Effector CD4-positive, alpha-beta T cell (primary cell): Measurements from ENCODE around the gene ADAMTS6.

Experiments
- DNase-seq: peaks from one replicate; pipeline ENCODE4 v3.0.0-alpha.2; 2020

The ADAMTS6 gene

DNA sequence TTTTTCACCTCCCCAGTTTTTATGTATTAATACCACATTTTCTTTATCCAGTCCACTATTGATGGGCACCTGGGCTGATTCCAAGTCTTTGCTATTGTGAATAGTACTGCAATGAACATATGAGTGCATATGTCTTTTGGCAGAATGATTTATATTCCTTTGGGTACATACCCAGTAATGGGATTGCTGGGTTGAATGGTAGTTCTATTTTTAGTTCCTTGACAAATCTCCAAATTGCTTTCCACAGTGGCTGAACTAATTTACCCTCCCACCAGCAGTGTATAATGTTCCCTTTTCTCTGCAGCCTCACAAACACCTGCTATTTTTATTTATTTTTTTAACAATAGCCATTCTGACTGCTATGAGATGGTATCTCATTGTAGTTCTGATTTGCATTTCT is 340.2 kb downstream of the ADAMTS6 start:
- no peak for DNase-seq

DNA sequence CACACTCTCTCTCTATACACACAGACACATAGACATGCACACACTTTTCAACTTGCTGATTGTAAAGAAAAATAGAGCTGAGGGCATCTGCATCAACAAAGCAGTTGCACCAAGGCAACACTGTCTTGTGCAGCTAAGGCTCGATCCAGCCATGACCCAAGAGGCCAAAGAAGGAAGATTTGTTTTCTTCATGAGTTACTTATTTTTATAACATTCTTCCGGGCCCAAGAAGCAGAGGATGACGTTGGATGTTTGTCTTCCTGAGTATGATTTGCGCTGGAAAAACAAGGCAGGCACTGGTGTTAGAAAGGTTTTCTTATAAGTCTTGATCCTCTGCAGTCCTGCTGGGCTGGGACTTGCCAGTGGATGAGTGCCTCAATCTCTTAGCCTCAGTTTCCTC is 344.1 kb downstream of the ADAMTS6 start:
- DNase-seq, result no peak

- DNase-seq, result no peak
These were observed 348.1 kb downstream of the ADAMTS6 start for GRCh38 chr5:65133477-65134110.

DNA sequence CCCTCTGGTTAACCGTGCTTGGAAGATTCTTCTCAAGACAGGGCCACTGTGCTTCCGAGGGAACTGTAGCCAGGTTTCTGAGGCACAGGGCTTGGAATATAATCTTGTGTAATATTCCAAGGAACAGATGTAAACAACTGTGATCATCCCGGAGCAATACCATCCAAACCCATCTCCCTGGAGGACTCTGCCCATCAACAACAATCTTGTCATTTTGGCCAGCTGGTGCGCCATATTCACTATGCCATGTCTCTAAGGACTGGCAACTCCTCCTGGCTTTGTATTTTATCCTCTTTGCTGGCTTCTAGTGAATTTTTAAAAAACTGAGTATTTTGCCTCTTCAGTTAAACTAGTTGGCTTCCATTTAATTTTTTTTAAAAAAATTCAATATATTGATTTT is 349.3 kb downstream of the ADAMTS6 start:
- no peak for DNase-seq

DNA sequence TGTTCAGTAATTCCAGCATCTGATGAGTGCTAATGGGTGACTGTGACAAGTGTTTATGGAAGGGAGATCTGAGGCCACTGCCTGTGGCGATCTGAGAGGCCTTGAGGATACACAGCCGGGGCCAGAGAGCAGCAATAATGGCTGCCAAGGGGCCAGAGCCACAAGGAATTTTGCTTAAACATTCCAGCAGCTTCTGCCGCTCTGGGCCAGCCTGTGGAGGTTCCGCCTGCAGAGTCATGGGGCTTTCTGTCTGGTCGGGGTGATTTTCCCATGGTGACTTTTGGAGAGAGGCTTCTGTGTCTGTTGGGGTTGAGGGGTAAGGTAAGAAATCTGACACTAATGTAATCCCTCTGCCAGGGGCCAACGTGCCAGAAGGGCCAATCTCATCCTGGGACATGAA is 353.5 kb downstream of the ADAMTS6 start:
- no peak for DNase-seq

DNA sequence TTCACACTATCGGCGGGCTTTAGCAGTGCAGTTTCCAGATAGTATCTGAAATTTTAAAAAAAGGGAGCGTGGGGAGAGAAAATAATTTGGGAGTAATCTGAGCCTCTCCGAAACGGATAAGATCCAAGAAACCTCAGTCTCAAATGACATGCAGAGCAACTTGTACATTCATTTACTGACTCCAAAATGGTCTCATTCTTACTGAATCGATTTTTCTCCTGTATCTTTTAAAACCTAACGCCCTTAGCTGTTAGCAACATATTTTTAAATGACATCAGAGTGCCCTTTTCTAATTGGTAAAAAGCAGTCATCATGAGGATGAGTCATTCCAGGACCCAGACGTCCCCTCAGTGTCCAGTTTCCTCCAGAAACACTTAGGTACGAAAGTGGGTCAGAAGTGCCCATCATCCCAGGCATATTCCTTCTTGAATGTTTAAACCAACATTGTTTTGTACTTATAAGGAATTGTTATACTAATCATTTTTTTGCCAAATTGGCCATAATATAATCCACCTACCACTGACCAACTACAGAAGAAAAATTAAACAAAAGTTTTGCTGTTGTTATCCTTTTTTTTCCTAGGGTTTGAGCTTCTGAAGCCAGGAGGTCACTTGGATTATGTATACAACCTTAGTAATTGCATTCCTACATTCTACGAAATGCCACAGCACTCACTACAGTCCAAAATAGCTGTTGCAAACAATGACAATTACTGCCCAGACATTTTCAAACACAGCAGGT is 354.4 kb downstream of the ADAMTS6 start:
- DNase-seq, result no peak

GRCh38 chr5:65126542-65127069 is 355.1 kb downstream of the ADAMTS6 start:
- DNase-seq, result no peak

DNA sequence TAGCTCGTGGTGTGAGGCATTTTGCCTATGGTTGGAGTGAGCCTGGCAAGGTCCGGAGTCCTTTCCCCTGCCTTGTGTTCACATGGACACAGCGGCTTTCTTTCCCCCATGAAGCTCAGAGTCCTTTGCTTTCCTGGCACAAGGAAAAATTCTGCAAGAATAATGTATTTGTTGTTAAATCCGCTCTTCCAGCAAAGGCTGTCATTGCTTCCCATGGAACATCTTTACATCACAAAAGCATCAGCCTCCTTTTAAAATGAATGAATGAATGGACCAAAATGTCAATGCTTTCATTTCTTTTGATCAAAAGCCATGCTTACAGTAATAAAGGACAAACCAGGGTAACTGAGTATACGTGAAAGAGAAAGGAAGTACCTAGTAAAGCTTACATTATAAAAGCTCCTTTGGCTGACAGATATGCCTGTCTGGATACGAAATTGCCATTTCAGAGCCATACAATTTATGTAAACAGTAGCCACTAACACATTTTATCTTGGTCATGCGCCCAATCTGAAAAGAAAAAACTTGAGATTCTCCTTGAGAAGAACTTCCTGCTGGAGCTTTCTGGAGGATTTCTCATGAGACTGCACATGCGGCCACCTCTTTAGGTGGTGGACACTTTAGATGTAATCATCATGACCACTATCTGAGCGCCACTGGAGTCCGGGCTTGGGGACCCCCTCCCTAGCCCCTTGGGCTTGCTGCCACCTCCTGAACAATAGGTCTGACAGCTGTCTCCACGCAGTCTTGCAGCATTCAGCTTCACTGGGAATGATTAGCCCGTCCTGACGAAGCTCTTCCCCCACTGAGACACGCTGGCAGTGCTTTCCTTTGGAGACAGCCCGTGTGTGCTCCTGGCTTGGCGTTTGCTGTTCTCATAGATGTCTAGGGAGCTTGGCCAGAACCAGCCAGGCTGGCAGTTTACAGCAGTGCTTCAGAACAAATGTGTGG is 355.9 kb downstream of the ADAMTS6 start:
- no peak for DNase-seq

DNA sequence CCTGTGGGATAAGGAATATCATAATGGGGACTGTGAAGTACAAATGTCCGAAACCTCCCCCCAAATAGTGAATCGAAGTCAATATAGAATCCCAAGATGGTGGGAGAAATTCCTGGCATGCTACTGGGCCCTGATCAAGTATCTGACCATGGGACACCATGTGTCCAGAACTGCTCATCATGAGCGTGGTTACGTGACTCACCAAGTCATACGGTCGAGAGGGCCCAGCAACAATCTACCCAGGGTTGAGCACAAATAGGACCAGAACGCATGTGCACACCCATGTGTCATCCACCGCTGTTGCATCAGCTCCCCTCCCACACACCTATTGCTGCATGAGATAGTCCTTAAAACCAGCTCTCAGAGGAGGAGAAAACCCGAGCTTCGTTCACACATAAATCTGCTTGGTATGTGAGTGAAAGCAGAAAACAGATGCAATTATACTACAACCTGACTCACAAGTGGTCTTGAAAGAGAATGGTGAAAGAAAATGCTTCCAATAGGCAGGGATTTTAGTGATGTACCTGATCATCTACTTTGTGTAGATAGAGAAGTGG is 359.8 kb downstream of the ADAMTS6 start:
- no peak for DNase-seq

DNA sequence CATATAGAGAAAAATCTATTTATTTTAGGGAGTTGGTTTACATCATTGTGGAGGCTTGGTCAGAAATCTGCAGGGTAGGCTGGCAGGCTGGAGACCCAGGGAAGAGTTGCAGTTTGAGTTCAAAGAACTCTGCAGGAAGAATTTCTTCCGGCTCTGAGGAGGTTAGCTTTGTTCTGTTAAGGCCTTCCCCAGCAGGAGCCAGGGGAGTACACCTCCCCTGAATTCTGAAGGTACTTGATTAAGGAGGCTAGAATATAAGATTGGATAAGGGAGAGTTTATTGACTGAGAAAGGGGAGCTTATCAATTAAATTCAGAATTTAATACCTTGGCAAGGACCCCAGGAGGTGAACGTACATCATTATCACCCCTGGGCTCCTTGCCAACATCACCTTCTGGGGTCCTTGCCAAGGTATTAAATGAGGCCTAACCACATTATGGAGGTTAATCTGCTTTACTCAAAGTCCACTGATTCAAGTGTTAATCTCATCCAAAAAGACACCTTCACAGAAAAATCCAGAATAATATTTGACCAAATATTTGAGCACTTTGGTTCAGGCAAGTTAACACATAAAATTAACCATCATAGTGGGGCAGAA is 361.3 kb downstream of the ADAMTS6 start:
- DNase-seq, result no peak

DNA sequence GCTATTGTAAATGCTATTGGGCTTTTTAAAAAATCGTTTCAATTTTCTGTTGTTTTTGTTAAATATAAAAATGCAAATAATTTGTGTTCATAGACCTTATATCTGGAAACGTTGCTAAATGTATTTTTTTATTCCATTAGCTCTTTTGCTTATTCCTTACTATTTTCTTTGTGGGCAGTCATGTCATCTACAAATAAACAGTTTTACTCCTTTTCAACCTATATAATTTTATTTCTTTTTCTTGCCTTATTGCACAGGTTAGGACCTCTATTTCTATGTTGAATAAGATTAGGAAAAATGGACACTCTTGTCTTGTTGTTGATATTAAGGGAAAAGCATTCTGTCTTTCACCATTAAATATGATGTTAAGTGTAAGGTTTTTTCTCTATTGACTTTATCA is 364.2 kb downstream of the ADAMTS6 start:
- no peak for DNase-seq

GRCh38 chr5:65113771-65114170 is 367.9 kb downstream of the ADAMTS6 start:
- DNase-seq, result no peak

DNA sequence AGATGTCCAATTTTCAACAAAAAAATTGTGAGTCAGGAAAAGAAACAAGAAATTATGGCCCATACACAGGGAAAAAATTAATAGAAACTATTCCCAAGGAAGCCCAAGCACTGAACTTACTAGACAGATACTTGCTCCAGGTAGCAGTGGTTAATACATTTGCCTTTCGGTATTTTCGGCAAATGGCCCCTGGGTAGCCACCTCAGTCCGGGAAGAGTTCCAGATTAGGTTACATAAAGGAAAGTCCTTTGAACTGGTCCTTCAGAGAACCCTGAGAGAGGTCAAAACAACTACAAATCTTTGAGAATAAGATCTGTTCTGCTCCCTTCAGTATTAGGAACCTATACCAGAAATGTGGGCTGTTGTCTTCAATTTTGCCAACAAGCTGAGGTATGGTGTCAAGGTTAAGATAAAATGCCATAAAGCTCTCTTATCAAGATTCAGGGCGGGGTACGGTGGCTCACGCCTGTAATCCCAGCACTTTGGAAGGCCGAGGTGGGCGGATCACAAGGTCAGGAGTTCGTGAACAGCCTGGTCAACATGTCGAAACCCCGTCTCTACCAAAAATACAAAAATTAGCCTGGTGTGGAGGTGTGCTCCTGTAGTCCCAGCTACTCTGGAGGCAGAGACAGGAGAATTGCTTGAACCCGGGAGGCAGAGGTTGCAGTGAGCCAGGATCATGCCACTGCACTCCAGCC is 369.6 kb downstream of the ADAMTS6 start:
- DNase-seq, result no peak

- no peak for DNase-seq
These were observed 372.7 kb downstream of the ADAMTS6 start for GRCh38 chr5:65108786-65109743.

GRCh38 chr5:65105301-65105700 is 376.4 kb downstream of the ADAMTS6 start:
- DNase-seq, result no peak

DNA sequence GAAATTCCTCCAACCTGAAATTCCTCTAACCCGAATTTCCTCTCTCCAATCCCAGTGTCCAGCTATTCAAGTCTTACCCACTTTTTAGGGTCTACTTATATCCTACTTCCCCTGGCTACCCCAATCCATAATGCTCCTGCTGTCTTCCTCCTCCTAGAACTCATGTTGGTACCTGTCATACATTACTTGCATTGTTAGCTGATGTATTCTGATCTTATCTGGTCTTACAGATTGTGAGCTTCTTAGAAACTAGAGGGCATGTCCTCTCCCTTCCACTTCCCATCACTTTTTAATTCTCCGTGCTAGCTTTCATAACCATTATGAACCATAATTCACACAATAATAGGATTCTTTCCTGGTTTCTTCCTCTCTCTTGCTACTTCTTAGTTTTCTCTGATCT is 376.9 kb downstream of the ADAMTS6 start:
- no peak for DNase-seq

DNA sequence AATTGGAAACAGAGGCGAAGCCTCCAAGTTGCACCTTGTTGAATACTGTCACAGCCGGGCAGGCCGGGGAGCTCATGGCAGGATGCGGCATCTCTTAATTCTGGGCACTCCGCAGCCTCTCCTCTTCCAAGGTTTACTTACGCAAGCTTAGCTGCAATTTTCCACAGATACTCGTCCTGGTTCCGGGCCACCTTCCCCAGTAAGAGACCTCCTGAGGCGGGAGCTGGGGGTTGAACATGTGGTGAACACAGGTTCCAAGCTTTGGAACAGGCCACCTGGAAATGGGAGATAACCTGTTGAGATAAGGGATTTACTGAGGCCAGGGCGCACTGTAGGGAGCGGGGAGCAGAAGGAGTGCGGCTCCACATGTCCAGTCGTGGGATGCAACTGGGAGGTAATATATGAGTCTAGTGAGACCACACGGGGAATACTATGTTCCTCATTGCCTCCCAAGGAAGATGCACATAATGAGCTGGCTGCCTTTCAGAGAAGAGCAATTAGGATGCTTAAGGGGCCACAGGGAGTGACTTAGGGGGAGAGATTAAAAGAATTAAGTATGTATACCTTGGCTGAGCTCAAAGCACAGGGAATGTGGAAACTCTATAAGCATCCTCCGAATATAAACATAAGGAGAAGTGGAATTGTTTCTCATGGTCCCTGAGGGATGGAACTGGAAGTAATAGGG is 377.8 kb downstream of the ADAMTS6 start:
- DNase-seq, result no peak

DNA sequence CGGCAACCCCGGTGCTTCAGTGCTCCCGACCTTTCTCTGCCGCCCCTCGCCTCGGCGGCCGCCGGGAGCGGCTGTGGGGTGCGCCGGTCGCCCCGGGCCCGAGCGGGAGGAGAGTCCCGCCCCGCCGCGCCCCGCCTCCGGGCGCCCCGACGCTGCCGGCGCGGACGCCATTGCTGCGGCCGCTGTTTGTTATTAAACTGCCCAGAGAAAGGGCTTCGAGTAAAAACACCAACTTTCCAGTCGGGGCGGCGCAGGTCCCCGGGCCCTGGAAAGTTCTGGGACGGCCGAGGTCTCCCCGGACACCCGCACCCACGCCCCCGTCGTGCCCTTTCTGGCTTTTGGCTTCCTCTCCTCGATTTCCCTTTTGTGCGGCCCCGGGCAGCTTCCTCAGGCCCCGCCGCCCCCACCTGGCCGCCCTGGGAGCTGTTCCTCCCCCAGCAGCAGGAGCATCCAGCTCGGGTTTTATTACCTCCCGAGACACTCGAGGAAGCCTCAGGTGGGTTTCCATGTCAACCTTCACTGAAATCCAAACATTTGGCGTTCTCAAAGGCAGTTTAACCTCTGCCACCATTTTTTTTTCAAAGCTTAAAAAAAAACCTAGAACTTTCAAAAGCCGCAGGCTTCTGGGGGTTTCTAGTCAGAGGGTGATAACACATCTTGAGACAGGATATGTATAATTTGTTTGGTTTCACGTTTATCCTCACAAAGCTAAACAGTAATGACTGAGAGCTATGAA is 378.6 kb downstream of the ADAMTS6 start:
- peak; percentile 28 for DNase-seq

GRCh38 chr5:65102371-65102975 is 379.2 kb downstream of the ADAMTS6 start:
- no peak for DNase-seq
